K562 (cell line): ENCODE data around the gene EEF2K. TPM values are rescaled to one million over a fixed set of nuclear protein-coding genes. Genes with fewer than 3 reads are reported as not detected.

Source experiments
- BCL6 ChIP-seq: fragments of 250-450 bp; sonication (Bioruptor Pico); IDR thresholded peaks from 2 replicates; pipeline ENCODE4 v1.4.0; 2020
- CBFA2T3 ChIP-seq: fragments of 450-650 bp; IDR thresholded peaks from 2 replicates; pipeline ENCODE4 v1.6.1; 2017
- CHCHD3 ChIP-seq: fragments of 250-450 bp; sonication (Bioruptor Pico); IDR thresholded peaks from 2 replicates; pipeline ENCODE4 v2.1.2; 2022; ENCODE audit warnings: mild to moderate bottlenecking
- COPS2 ChIP-seq: fragments of 450-650 bp; conservative IDR thresholded peaks from 2 replicates; pipeline ENCODE4 v1.6.1; 2016; ENCODE audit warnings: mild to moderate bottlenecking, moderate library complexity
- CTBP1 ChIP-seq: fragments of 450-650 bp; IDR thresholded peaks from 2 replicates; pipeline ENCODE4 v1.6.1; 2016; ENCODE audit warnings: borderline replicate concordance
- GABPA ChIP-seq: fragments of 200-800 bp; sonication (Bioruptor generic); conservative IDR thresholded peaks from 2 replicates; pipeline ENCODE4 v1.6.1; 2016; ENCODE audit warnings: low read depth, missing genetic modification characterization, missing compliant biosample characterization
- KDM5B ChIP-seq: fragments of 200-600 bp; sonication (generic); IDR thresholded peaks from 2 replicates; pipeline ENCODE4 v1.6.1; 2012; ENCODE audit warnings: low read depth, mild to moderate bottlenecking, moderate library complexity, low read length, control low read depth, inconsistent platforms; ENCODE audit not compliant: insufficient replicate concordance
- MCM3 ChIP-seq: fragments of 450-650 bp; IDR thresholded peaks from 2 replicates; pipeline ENCODE4 v1.6.1; 2016
- MTA1 ChIP-seq: fragments of 450-650 bp; IDR thresholded peaks from 2 replicates; pipeline ENCODE4 v1.6.1; 2017; ENCODE audit warnings: borderline replicate concordance
- MYNN ChIP-seq, 2 experiments: sonication (generic); formaldehyde crosslinking in 1 of 2; IDR thresholded peaks; 2 replicates each; pipeline versions ENCODE4 v1.5.0 to v1.6.1; 2016 to 2020; ENCODE audit warnings: antibody characterized with exemption in 1 of 2, missing genetic modification reagents in 1 of 2
- NCOR1 ChIP-seq: fragments of 450-650 bp; IDR thresholded peaks from 2 replicates; pipeline ENCODE4 v1.6.1; 2016; ENCODE audit warnings: mild to moderate bottlenecking, moderate library complexity
- PHB2 ChIP-seq: fragments of 450-650 bp; IDR thresholded peaks from 2 replicates; pipeline ENCODE4 v1.6.1; 2017; ENCODE audit warnings: low read depth
- POLR3A ChIP-seq: IDR thresholded peaks from 2 replicates; pipeline ENCODE4 v1.6.1; 2011; ENCODE audit warnings: borderline replicate concordance, mild to moderate bottlenecking, moderate library complexity; ENCODE audit not compliant: insufficient read length, insufficient read depth; ENCODE audit errors: extremely low read depth
- SREBF1 ChIP-seq: fragments of 150-350 bp; IDR thresholded peaks from 2 replicates; pipeline ENCODE4 v1.6.1; 2014; ENCODE audit warnings: antibody characterized with exemption, low read depth, low read length, borderline replicate concordance
- TCF7L2 ChIP-seq: fragments of 150-350 bp; IDR thresholded peaks from 2 replicates; pipeline ENCODE4 v1.6.1; 2016; ENCODE audit warnings: low read depth, mild to moderate bottlenecking, low read length, moderate library complexity
- U2AF1 ChIP-seq: fragments of 200-400 bp; formaldehyde crosslinking; optimal IDR thresholded peaks from 2 replicates; pipeline ENCODE3; 2017; ENCODE audit warnings: mild to moderate bottlenecking, low read depth, low read length, moderate library complexity
- ZNF184 ChIP-seq: sonication (generic); formaldehyde crosslinking; IDR thresholded peaks from 2 replicates; pipeline ENCODE4 v1.5.0; 2020; ENCODE audit warnings: missing genetic modification reagents
- ZNF239 ChIP-seq: fragments of 250-450 bp; sonication (Bioruptor Pico); IDR thresholded peaks from 2 replicates; pipeline ENCODE4 v1.4.0; 2020; ENCODE audit warnings: mild to moderate bottlenecking
- ZNF76 ChIP-seq: fragments of 250-450 bp; sonication (Bioruptor Pico); IDR thresholded peaks from 2 replicates; pipeline ENCODE4 v1.4.0; 2020; ENCODE audit warnings: mild to moderate bottlenecking, moderate library complexity, borderline replicate concordance
- ZNF830 ChIP-seq: fragments of 250-450 bp; sonication (Bioruptor Pico); IDR thresholded peaks from 2 replicates; pipeline ENCODE4 v1.5.0; 2021; ENCODE audit warnings: mild to moderate bottlenecking
- polyA plus RNA-seq, 8 experiments: library from polyadenylated mRNA; depleted of rRNA in 4 of 8; stranded (reverse) in 5 of 8; unstranded in 3 of 8; fragments of >200 nt; fragmentation: Nextera tagmentation in 2 of 8; fragmentation: Illumina TruSeq in 1 of 8; extraction: Ambion mirVana in 2 of 8; extraction: Trizol in 1 of 8; gene quantifications; 2 replicates each; pipeline versions ENCODE4 v1.2.1 to v1.2.3, GENCODE V29; 2011 to 2014; ENCODE audit warnings: inconsistent platforms in 1 of 8, missing spikeins in 1 of 8
- total RNA-seq, 7 experiments: library from RNA; depleted of rRNA in 6 of 7; stranded (reverse); fragments of >200 nt in 6 of 7; fragmentation: Illumina TruSeq in 2 of 7; extraction: Trizol in 2 of 7; gene quantifications; 2 replicates each; pipeline versions ENCODE4 v1.2.1 to v1.2.3, GENCODE V29; 2011 to 2021; ENCODE audit warnings: low replicate concordance in 1 of 7
- TF ChIP-seq, protein P1 (sequence below): sonication (generic); formaldehyde crosslinking; IDR thresholded peaks from 2 replicates; pipeline ENCODE4 v1.8.1; 2023; ENCODE audit warnings: missing genetic modification reagents, mild to moderate bottlenecking, borderline replicate concordance
- TF ChIP-seq, protein P2 (sequence below): IDR thresholded peaks from 3 replicates; pipeline ENCODE4 v1.6.1; 2011; ENCODE audit warnings: borderline replicate concordance, mild to moderate bottlenecking, moderate library complexity; ENCODE audit not compliant: insufficient read length; ENCODE audit errors: extremely low read depth

Gene EEF2K
- total and polyA plus RNA-seq, 9 of the 15 experiments (the other 6 are each of a cell fraction or from before 2014, with no cell fraction given): 3.0 to 35.2 (median 12.2) TPM

DNA sequence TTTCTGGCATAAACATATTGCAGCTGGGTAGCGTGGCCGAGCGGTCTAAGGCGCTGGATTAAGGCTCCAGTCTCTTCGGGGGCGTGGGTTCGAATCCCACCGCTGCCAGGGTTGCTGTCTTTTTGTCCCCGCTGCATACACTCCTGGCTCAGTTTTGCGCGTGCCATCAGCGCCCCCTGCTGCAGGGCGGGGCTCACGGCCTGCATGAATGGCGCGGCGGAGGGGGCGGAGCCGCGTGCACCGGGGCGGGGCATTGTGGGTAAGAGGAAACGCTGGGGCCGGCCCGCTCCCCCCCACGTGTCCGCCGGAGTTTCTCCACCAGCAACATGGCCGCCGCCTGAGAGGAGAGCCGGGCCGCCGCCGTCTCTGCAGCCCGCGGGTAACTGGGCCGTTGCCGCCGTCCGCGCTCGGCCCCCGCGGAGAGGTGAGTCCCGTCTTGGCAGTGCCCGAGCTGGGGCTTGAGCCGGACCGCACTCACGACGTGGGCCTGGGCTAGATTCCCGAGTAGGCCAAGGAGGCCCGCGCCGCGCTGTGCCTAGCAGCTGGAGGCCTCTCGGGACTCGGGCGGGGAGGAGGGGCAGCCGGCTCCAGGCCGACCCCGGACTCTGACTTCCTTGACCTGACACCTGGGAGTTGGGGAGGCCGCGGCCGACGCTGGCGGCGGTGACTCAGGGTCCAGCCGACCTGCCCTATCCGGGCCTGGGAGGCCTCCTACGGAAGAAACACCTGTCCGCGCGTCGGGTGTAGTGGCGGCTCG, 91.2 kb downstream of the EEF2K start, which contains the start of gene POLR3E (continued):
- TF ChIP-seq ZNF184 (CRISPR knock-in tag) (no peak), MTA1 (peak; percentile 84; the same call in 1 of the 2 replicates), CHCHD3 (CRISPR knock-in tag) (no peak), TCF7L2 (no peak), POLR3A (peak; percentile 94), MYNN (IDR thresholded peaks at IDR 0.05) (peak; percentile 61; the same call in 1 of the 2 replicates), MYNN (CRISPR knock-in tag; IDR thresholded peaks at IDR 0.05) (no peak; the same call in 1 of the 2 replicates), ZNF830 (CRISPR knock-in tag) (peak; percentile 74; the same call in 1 of the 2 replicates), CBFA2T3 (no peak), ZNF76 (CRISPR knock-in tag) (no peak), PHB2 (no peak), BCL6 (CRISPR knock-in tag) (no peak), COPS2 (no peak), NCOR1 (0 out of 2 replicates have a peak, but pooled peaks have one; percentile 35), GABPA (peak; percentile 90), ZNF239 (CRISPR knock-in tag) (peak; percentile 41; the same call in 1 of the 2 replicates), MCM3 (no peak), SREBF1 (peak; percentile 80; the same call in 1 of the 2 replicates), KDM5B (peak; percentile 24), U2AF1 (peak; percentile 79), CTBP1 (peak; percentile 88)
- TF ChIP-seq, protein P1, sequence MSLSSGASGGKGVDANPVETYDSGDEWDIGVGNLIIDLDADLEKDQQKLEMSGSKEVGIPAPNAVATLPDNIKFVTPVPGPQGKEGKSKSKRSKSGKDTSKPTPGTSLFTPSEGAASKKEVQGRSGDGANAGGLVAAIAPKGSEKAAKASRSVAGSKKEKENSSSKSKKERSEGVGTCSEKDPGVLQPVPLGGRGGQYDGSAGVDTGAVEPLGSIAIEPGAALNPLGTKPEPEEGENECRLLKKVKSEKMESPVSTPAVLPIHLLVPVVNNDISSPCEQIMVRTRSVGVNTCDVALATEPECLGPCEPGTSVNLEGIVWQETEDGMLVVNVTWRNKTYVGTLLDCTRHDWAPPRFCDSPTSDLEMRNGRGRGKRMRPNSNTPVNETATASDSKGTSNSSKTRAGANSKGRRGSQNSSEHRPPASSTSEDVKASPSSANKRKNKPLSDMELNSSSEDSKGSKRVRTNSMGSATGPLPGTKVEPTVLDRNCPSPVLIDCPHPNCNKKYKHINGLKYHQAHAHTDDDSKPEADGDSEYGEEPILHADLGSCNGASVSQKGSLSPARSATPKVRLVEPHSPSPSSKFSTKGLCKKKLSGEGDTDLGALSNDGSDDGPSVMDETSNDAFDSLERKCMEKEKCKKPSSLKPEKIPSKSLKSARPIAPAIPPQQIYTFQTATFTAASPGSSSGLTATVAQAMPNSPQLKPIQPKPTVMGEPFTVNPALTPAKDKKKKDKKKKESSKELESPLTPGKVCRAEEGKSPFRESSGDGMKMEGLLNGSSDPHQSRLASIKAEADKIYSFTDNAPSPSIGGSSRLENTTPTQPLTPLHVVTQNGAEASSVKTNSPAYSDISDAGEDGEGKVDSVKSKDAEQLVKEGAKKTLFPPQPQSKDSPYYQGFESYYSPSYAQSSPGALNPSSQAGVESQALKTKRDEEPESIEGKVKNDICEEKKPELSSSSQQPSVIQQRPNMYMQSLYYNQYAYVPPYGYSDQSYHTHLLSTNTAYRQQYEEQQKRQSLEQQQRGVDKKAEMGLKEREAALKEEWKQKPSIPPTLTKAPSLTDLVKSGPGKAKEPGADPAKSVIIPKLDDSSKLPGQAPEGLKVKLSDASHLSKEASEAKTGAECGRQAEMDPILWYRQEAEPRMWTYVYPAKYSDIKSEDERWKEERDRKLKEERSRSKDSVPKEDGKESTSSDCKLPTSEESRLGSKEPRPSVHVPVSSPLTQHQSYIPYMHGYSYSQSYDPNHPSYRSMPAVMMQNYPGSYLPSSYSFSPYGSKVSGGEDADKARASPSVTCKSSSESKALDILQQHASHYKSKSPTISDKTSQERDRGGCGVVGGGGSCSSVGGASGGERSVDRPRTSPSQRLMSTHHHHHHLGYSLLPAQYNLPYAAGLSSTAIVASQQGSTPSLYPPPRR (CRISPR knock-in tag): no peak; the same call in 1 of the 2 replicates
- TF ChIP-seq, protein P2, sequence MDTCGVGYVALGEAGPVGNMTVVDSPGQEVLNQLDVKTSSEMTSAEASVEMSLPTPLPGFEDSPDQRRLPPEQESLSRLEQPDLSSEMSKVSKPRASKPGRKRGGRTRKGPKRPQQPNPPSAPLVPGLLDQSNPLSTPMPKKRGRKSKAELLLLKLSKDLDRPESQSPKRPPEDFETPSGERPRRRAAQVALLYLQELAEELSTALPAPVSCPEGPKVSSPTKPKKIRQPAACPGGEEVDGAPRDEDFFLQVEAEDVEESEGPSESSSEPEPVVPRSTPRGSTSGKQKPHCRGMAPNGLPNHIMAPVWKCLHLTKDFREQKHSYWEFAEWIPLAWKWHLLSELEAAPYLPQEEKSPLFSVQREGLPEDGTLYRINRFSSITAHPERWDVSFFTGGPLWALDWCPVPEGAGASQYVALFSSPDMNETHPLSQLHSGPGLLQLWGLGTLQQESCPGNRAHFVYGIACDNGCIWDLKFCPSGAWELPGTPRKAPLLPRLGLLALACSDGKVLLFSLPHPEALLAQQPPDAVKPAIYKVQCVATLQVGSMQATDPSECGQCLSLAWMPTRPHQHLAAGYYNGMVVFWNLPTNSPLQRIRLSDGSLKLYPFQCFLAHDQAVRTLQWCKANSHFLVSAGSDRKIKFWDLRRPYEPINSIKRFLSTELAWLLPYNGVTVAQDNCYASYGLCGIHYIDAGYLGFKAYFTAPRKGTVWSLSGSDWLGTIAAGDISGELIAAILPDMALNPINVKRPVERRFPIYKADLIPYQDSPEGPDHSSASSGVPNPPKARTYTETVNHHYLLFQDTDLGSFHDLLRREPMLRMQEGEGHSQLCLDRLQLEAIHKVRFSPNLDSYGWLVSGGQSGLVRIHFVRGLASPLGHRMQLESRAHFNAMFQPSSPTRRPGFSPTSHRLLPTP: peak; percentile 92
